Measurements from ENCODE around the gene NPIPA3. TPM values are rescaled to one million over a fixed set of nuclear protein-coding genes. Genes with fewer than 3 reads are reported as not detected.

NPIPA3 gene
- 0.58 TPM in 1 of 2 replicates, not detected in the other for total RNA-seq

DNA sequence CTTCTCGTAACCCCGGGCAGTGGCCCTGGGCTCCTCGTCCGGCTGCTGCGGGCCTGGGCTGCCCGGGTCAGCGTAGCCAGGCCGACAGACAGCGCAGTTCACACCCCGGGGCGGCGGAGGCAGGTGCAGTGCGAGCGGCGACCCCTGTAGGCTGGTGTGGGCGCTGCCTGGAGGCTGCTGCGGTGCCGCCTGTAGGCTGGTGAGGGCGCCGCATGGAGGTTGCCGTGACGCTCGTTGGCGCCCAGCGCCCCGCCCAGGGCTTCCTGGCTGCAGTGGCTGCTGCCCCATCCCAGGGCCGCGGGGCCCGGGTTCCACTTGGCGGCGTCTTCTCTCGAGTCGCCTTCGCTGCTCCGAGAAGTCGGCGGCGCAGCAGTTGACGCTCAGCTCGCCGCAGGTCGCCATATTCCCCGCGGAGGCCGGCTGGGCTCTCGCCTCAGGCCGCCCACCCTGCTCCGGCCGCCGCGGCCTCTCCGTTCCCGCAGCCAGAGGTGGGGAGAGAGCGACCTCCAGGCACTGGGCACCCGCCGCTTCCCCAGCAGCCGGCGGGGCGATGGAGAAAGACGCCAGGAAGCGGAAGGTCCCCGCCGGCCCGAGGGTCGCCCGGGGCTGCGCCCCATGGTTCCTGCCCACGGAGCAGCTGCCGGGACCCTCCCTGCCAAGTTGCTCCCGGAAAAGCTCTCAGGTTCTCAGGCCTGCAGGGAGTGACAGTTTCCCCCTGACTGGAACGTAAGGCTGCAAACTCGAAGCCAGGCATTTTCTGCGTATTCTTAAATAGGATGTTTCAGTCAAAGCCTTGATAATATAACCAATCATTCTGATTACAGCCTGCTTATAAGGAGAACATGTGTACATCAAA, at the start of gene NPIPA3:
TSS of gene NPIPA3 (plus strand) at position 256 of the 856 bp plus-strand sequence. CDS start 5,533 bp downstream, outside the sequence.

GRCh38 chr16:14694129-14694528, 9.1 kb upstream of the NPIPA3 start, which contains the start of gene PLA2G10:
Gene PLA2G10, minus strand, starts transcription at chr16:14694308. Its CDS starts 79 bp downstream, at chr16:14694229.

GRCh38 chr16:14742273-14743128, 39.3 kb downstream of the NPIPA3 start, which contains the start of gene NPIPA2:
Gene NPIPA2, plus strand, starts transcription at chr16:14742533. Its CDS starts 5,533 bp downstream, at chr16:14748066.

Other genes with a start within 250 kb of the NPIPA3 start
- gene PARN, start 73.2 kb upstream of the NPIPA3 start, total RNA-seq, result 26.0 and 36.2 TPM in 2 replicates
- 64.3 and 79.6 TPM in 2 replicates for gene BFAR, start 70.5 kb upstream of the NPIPA3 start, total RNA-seq
- not detected in 2 replicates for gene PLA2G10, start 9.1 kb upstream of the NPIPA3 start, total RNA-seq
- 0.58 TPM in 1 of 2 replicates, not detected in the other for gene NPIPA2, start 39.1 kb downstream of the NPIPA3 start, total RNA-seq
- gene NOMO1, start 130.3 kb downstream of the NPIPA3 start, total RNA-seq, result 41.5 and 44.9 TPM in 2 replicates
- gene NPIPA1, start 234.0 kb downstream of the NPIPA3 start, total RNA-seq, result 36.4 and 43.1 TPM in 2 replicates

Data from pericardium fibroblast (primary cell).